ENCODE data around the gene PTGER1.

Gene PTGER1

GRCh38 chr19:14476327-14476672 lies 1.1 kb upstream of the PTGER1 start:
- H3K27ac ChIP-seq (ENCODE audit: low read depth, low read length) = no peak overlapping the region
- peaks cover 2 to 21% (median 14%) of the 10 kb centered on the region in 5 donors for H3K27me3 ChIP-seq (ENCODE audit: control insufficient read depth in 5 of 5, insufficient read depth in 4 of 5, low read length in 5 of 5)
- peaks cover 0 to 54% (median 41%) of the 10 kb centered on the region in 5 donors for H3K4me1 ChIP-seq (ENCODE audit: control insufficient read depth in 5 of 5, insufficient read depth in 5 of 5, low read length in 5 of 5)
- H3K9me3 ChIP-seq (ENCODE audit: control insufficient read depth in 5 of 5, low read length in 5 of 5) = no peaks in the 10 kb centered on the region
- H3K9ac ChIP-seq (ENCODE audit: low read length in 5 of 5) = no peak overlapping the region
- peaks cover 0 to 35% (median 31%) of the 10 kb centered on the region in 5 donors for H3K36me3 ChIP-seq (ENCODE audit: control insufficient read depth in 5 of 5, insufficient read depth in 5 of 5, low read length in 5 of 5)
- no peak overlapping the region for H3K4me3 ChIP-seq (ENCODE audit: low read depth in 1 of 5, low read length in 5 of 5)

GRCh38 chr19:14474827-14475226 lies 327 bp downstream of the PTGER1 start:
- Histone ChIP-seq H3K9me3 (ENCODE audit: control insufficient read depth in 5 of 5, low read length in 5 of 5) (no peaks in the 10 kb centered on the region), H3K27ac (ENCODE audit: low read depth, low read length) (no peak overlapping the region), H3K27me3 (ENCODE audit: control insufficient read depth in 5 of 5, insufficient read depth in 4 of 5, low read length in 5 of 5) (peaks cover 2 to 21% (median 14%) of the 10 kb centered on the region in 5 donors), H3K9ac (ENCODE audit: low read length in 5 of 5) (no peak overlapping the region), H3K4me3 (ENCODE audit: low read depth in 1 of 5, low read length in 5 of 5) (no peak overlapping the region), H3K4me1 (ENCODE audit: control insufficient read depth in 5 of 5, insufficient read depth in 5 of 5, low read length in 5 of 5) (peaks cover 0 to 49% (median 41%) of the 10 kb centered on the region in 5 donors), H3K36me3 (ENCODE audit: control insufficient read depth in 5 of 5, insufficient read depth in 5 of 5, low read length in 5 of 5) (peaks cover 0 to 39% (median 35%) of the 10 kb centered on the region in 5 donors)

- H3K9me3 ChIP-seq (ENCODE audit: control insufficient read depth in 5 of 5, low read length in 5 of 5) = no peaks in the 10 kb centered on the region
- H3K4me3 ChIP-seq (ENCODE audit: low read depth in 1 of 5, low read length in 5 of 5) = peak overlapping the region in 1 of 5 donors; percentile 6
- H3K27me3 ChIP-seq (ENCODE audit: control insufficient read depth in 5 of 5, insufficient read depth in 4 of 5, low read length in 5 of 5) = peaks cover 2 to 21% (median 14%) of the 10 kb centered on the region in 5 donors
- H3K4me1 ChIP-seq (ENCODE audit: control insufficient read depth in 5 of 5, insufficient read depth in 5 of 5, low read length in 5 of 5) = peaks cover 0 to 49% (median 41%) of the 10 kb centered on the region in 5 donors
- H3K36me3 ChIP-seq (ENCODE audit: control insufficient read depth in 5 of 5, insufficient read depth in 5 of 5, low read length in 5 of 5) = peaks cover 0 to 39% (median 36%) of the 10 kb centered on the region in 5 donors
- no peak overlapping the region for H3K27ac ChIP-seq (ENCODE audit: low read depth, low read length)
- no peak overlapping the region for H3K9ac ChIP-seq (ENCODE audit: low read length in 5 of 5)
Measured at GRCh38 chr19:14473978-14474578, 1.1 kb downstream of the PTGER1 start.

DNA sequence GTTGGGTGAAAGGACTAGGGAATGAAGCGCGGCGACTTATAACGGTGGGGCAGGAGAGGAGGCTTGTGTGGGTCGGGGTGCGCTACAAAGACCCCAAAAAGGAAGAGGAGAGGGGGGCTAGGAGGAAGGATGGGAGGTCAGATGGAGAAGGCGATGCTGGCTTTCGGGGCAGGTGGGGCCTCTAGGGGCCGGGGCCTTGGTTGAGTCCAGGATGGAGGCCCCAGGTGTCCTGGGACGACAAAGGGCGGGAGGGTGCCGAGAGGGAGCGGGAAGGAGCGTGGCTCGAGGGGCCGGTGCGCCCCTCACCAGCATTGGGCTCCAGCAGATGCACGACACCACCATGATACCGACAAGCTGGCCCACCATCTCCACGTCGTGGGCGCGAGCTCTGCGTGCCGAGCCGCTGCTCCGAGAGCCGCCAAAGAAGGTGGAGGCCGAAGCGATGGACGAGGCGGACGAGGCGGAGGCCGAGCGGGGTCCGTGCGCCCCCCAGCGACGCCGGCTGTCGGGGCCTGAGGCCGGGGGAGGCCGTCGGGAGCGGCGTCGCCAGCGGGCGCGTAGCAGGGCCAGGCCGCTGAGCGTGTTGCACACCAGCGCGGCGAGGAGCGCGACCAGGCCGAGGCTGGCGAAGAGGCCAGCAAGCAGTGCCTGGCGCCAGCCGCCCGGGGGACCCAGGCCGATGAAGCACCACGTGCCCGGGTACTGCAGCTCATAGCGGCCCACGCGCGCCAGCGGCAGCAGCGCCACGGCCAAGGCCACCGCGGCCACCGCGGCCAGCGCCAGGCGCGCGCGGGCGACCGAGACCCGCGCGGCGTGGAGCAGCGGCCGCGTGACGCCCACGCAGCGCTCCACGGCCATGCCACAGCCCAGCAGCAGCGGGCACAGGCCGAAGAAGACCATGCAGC lies 1.8 kb downstream of the PTGER1 start:
- peaks cover 2 to 21% (median 14%) of the 10 kb centered on the region in 5 donors for H3K27me3 ChIP-seq (ENCODE audit: control insufficient read depth in 5 of 5, insufficient read depth in 4 of 5, low read length in 5 of 5)
- H3K4me1 ChIP-seq (ENCODE audit: control insufficient read depth in 5 of 5, insufficient read depth in 5 of 5, low read length in 5 of 5) = peaks cover 0 to 49% (median 41%) of the 10 kb centered on the region in 5 donors
- H3K27ac ChIP-seq (ENCODE audit: low read depth, low read length) = no peak overlapping the region
- no peaks in the 10 kb centered on the region for H3K9me3 ChIP-seq (ENCODE audit: control insufficient read depth in 5 of 5, low read length in 5 of 5)
- no peak overlapping the region for H3K9ac ChIP-seq (ENCODE audit: low read length in 5 of 5)
- peaks cover 0 to 39% (median 35%) of the 10 kb centered on the region in 5 donors for H3K36me3 ChIP-seq (ENCODE audit: control insufficient read depth in 5 of 5, insufficient read depth in 5 of 5, low read length in 5 of 5)
- H3K4me3 ChIP-seq (ENCODE audit: low read depth in 1 of 5, low read length in 5 of 5) = peak overlapping the region in 2 of 5 donors; percentile 6 to 11

DNA sequence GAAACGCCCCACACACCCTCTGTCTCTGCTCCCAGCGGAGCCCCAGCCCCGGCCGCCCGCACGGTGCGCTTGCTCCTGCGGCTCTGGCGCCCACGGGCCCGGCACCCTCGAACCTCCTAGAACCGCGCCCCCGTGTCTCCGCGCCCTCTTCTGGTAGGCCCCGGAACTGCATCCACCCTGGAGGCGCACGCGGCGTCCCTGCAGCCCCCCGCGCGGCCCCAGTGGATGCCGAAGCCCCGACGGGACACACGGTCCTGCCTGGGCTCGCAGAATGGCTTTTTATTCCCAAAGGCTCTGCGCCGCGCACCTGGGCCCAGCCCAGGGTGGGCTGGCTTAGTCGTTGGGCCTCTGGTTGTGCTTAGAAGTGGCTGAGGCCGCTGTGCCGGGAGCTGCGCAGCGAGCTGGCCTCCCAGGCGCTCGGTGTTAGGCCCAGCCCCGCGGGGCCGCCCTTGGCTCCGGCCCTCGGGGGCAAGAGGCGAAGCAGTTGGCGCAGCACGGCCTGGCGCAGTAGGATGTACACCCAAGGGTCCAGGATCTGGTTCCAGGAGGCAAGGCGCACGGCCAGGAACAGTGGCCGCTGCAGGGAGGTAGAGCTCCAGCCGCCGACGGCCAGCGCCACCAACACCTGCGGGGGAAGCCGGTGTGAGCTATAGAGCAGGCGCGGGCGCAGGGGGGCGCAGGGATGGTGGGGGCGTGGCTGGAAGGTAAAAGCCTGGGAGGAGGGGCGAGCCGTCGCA lies 2.8 kb downstream of the PTGER1 start:
- H3K4me3 ChIP-seq (ENCODE audit: low read depth in 1 of 5, low read length in 5 of 5) = peak overlapping the region in 2 of 5 donors; percentile 8 to 51

DNA sequence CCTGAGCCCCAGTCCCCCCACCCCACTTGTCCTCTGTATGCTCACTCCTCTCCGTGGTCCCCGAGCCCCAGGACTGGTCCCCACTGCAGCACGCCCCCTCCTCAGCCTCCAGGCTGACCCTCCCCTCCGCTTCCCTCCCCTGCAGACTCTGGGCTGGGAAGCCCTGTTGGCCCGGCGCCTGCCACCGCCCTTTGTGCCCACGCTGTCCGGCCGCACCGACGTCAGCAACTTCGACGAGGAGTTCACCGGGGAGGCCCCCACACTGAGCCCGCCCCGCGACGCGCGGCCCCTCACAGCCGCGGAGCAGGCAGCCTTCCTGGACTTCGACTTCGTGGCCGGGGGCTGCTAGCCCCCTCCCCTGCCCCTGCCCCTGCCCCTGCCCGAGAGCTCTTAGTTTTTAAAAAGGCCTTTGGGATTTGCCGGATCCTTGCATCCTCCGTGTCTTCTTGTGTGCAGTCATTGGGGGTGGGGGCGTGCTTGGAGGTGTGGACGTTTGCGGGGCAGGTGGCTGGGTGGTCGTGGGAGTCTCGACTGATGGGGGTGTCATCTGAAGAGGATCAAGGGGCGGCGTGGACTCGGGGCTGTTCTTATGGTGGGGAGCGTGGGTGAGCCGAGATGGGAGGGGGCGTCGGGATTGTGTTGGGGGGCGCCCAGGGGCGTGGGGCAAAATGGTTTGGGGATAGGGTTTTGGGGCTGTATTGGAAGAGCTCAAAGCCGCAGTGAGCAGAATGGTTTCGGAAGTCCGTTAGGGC lies 3.5 kb downstream of the PTGER1 start:
- H3K9me3 ChIP-seq (ENCODE audit: control insufficient read depth in 5 of 5, low read length in 5 of 5) = no peaks in the 10 kb centered on the region
- no peak overlapping the region for H3K9ac ChIP-seq (ENCODE audit: low read length in 5 of 5)
- no peak overlapping the region for H3K27ac ChIP-seq (ENCODE audit: low read depth, low read length)
- peaks cover 0 to 41% (median 32%) of the 10 kb centered on the region in 5 donors for H3K4me1 ChIP-seq (ENCODE audit: control insufficient read depth in 5 of 5, insufficient read depth in 5 of 5, low read length in 5 of 5)
- peaks cover 2 to 21% (median 14%) of the 10 kb centered on the region in 5 donors for H3K27me3 ChIP-seq (ENCODE audit: control insufficient read depth in 5 of 5, insufficient read depth in 4 of 5, low read length in 5 of 5)
- peak overlapping the region in 1 of 5 donors; percentile 51 for H3K4me3 ChIP-seq (ENCODE audit: low read depth in 1 of 5, low read length in 5 of 5)
- peaks cover 0 to 47% (median 39%) of the 10 kb centered on the region in 5 donors for H3K36me3 ChIP-seq (ENCODE audit: control insufficient read depth in 5 of 5, insufficient read depth in 5 of 5, low read length in 5 of 5)

More for the DNA sequence above, 2.8 kb downstream of the PTGER1 start:
- H3K27me3 ChIP-seq (ENCODE audit: control insufficient read depth in 5 of 5, insufficient read depth in 4 of 5, low read length in 5 of 5) = peaks cover 2 to 21% (median 14%) of the 10 kb centered on the region in 5 donors
- no peak overlapping the region for H3K9ac ChIP-seq (ENCODE audit: low read length in 5 of 5)
- H3K9me3 ChIP-seq (ENCODE audit: control insufficient read depth in 5 of 5, low read length in 5 of 5) = no peaks in the 10 kb centered on the region
- peaks cover 0 to 41% (median 35%) of the 10 kb centered on the region in 5 donors for H3K36me3 ChIP-seq (ENCODE audit: control insufficient read depth in 5 of 5, insufficient read depth in 5 of 5, low read length in 5 of 5)
- H3K27ac ChIP-seq (ENCODE audit: low read depth, low read length) = no peak overlapping the region
- H3K4me1 ChIP-seq (ENCODE audit: control insufficient read depth in 5 of 5, insufficient read depth in 5 of 5, low read length in 5 of 5) = peaks cover 0 to 49% (median 39%) of the 10 kb centered on the region in 5 donors

DNA sequence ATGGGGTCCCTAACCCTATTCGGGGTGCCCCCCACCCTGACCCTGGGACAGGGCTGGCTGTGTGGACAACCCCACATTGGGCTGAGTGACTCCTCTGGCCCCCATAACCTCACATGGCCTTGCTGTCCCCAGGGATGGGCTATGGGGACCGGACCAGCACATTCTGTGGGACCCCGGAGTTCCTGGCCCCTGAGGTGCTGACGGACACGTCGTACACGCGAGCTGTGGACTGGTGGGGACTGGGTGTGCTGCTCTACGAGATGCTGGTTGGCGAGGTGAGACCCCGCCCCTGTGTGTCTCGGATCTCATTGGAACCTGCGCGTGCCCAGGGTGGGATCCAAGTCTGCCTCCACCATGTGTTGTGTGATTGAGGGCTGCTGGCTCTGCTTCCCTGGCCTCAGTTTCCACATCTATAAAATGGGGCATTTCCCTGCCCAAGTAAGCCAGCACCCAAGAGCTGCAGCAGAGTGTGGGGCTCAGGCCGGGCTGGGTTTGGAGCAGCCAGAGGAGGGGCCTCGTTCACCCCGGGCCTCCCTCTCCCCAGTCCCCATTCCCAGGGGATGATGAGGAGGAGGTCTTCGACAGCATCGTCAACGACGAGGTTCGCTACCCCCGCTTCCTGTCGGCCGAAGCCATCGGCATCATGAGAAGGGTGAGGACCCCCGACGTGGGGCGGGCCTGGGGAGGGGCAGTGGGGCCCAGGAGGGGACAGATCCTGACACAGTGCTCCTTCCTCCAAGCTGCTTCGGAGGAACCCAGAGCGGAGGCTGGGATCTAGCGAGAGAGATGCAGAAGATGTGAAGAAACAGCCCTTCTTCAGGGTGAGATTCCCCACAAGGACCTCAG lies 4.9 kb downstream of the PTGER1 start:
- no peak overlapping the region for H3K9ac ChIP-seq (ENCODE audit: low read length in 5 of 5)
- H3K4me1 ChIP-seq (ENCODE audit: control insufficient read depth in 5 of 5, insufficient read depth in 5 of 5, low read length in 5 of 5) = peaks cover 0 to 34% (median 24%) of the 10 kb centered on the region in 5 donors
- H3K36me3 ChIP-seq (ENCODE audit: control insufficient read depth in 5 of 5, insufficient read depth in 5 of 5, low read length in 5 of 5) = peaks cover 0 to 56% (median 46%) of the 10 kb centered on the region in 5 donors
- no peaks in the 10 kb centered on the region for H3K9me3 ChIP-seq (ENCODE audit: control insufficient read depth in 5 of 5, low read length in 5 of 5)
- H3K4me3 ChIP-seq (ENCODE audit: low read depth in 1 of 5, low read length in 5 of 5) = no peak overlapping the region
- peaks cover 2 to 18% (median 14%) of the 10 kb centered on the region in 5 donors for H3K27me3 ChIP-seq (ENCODE audit: control insufficient read depth in 5 of 5, insufficient read depth in 4 of 5, low read length in 5 of 5)
- no peak overlapping the region for H3K27ac ChIP-seq (ENCODE audit: low read depth, low read length)

GRCh38 chr19:14467816-14468215 lies 7.3 kb downstream of the PTGER1 start:
- Histone ChIP-seq H3K27ac (ENCODE audit: low read depth, low read length) (no peak overlapping the region), H3K27me3 (ENCODE audit: control insufficient read depth in 5 of 5, insufficient read depth in 4 of 5, low read length in 5 of 5) (peaks cover 0 to 5% (median 4%) of the 10 kb centered on the region in 5 donors), H3K36me3 (ENCODE audit: control insufficient read depth in 5 of 5, insufficient read depth in 5 of 5, low read length in 5 of 5) (peaks cover 0 to 80% (median 66%) of the 10 kb centered on the region in 5 donors)

More at GRCh38 chr19:14467816-14468215, 7.3 kb downstream of the PTGER1 start:
- Histone ChIP-seq H3K9me3 (ENCODE audit: control insufficient read depth in 5 of 5, low read length in 5 of 5) (no peaks in the 10 kb centered on the region), H3K4me3 (ENCODE audit: low read depth in 1 of 5, low read length in 5 of 5) (no peak overlapping the region), H3K4me1 (ENCODE audit: control insufficient read depth in 5 of 5, insufficient read depth in 5 of 5, low read length in 5 of 5) (peaks cover 0 to 12% (median 10%) of the 10 kb centered on the region in 5 donors), H3K9ac (ENCODE audit: low read length in 5 of 5) (no peak overlapping the region)

Measured in subcutaneous abdominal adipose tissue (tissue), 5 donors.